Activated T-cell treated with anti-CD3 and anti-CD28 coated beads for 1 hour (primary cell): ENCODE data around the gene FTSJ3.
"Not testable (repeated sequence)": the region's sequence is repeated elsewhere in the genome, so short reads cannot be mapped to it uniquely, and the experiment has no call there.

Experiments used
- DNase-seq: peaks from one replicate; pipeline ENCODE4 v3.0.0-alpha.2; 2020; ENCODE audit warnings: low read depth

The FTSJ3 gene

DNA sequence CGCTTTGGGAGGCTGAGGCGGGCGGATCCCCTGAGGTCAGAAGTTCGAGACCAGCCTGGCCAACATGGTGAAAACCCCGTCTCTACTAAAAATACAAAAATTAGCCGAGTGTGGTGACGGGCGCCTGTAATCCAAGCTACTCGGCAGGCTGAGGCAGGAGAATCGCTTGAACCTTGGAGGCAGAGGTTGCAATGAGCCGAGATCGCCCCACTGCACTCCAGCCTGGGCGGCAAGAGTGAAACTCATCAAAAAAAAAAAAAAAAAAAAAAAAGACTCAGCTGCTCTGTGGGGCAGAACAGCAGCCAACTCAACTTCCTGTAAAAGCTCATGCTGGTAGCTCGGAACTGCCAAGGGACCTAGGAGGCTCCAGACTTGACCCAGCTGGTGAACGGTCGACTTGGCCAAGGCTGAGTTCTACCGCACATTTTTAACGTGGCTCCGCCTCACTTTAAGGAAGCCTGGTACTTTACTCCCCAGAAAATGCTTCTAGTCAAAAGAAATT lies 16.0 kb upstream of the FTSJ3 start:
- not testable (repeated sequence) for DNase-seq

GRCh38 chr17:63842540-63843386 lies 15.3 kb upstream of the FTSJ3 start, which contains the start of gene SMARCD2:
SMARCD2 (minus strand) TSS chr17:63842685; CDS start chr17:63842674, 11 bp downstream.
- peak; percentile 99 for DNase-seq

DNA sequence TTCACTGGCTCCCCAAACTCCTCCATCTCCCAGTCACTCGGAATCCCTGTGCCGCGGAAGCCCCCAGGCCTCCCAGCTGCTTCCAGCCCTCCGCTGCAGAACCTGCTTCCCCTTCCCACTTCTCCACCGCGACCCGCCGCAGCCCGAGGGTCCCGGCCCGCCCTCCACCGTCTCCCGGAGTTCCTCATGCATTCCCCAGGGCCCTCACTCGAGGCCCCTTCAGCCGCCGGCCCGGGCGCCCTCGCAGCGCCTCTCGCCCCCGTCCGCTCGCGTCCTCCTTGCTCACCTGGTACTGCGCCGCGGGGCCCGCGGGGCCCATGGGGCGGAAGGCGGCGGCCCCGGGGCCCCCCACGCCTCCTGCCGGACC lies 14.7 kb upstream of the FTSJ3 start:
- DNase-seq: no peak

- no peak for DNase-seq
Observed at GRCh38 chr17:63841350-63842172, 14.1 kb upstream of the FTSJ3 start.

GRCh38 chr17:63840591-63841349 lies 13.3 kb upstream of the FTSJ3 start:
- DNase-seq: no peak

GRCh38 chr17:63838631-63839171 lies 11.2 kb upstream of the FTSJ3 start:
- DNase-seq: no peak

- no peak for DNase-seq
Observed at GRCh38 chr17:63837962-63838600, 10.6 kb upstream of the FTSJ3 start.

- no peak for DNase-seq
Observed at GRCh38 chr17:63837480-63837879, 10.0 kb upstream of the FTSJ3 start.

GRCh38 chr17:63836811-63837210 lies 9.3 kb upstream of the FTSJ3 start:
- no peak for DNase-seq

- DNase-seq: no peak
Observed at GRCh38 chr17:63835167-63835720, 7.8 kb upstream of the FTSJ3 start.

GRCh38 chr17:63834431-63835166 lies 7.1 kb upstream of the FTSJ3 start:
- DNase-seq: no peak

GRCh38 chr17:63833741-63834373 lies 6.4 kb upstream of the FTSJ3 start:
- no peak for DNase-seq

DNA sequence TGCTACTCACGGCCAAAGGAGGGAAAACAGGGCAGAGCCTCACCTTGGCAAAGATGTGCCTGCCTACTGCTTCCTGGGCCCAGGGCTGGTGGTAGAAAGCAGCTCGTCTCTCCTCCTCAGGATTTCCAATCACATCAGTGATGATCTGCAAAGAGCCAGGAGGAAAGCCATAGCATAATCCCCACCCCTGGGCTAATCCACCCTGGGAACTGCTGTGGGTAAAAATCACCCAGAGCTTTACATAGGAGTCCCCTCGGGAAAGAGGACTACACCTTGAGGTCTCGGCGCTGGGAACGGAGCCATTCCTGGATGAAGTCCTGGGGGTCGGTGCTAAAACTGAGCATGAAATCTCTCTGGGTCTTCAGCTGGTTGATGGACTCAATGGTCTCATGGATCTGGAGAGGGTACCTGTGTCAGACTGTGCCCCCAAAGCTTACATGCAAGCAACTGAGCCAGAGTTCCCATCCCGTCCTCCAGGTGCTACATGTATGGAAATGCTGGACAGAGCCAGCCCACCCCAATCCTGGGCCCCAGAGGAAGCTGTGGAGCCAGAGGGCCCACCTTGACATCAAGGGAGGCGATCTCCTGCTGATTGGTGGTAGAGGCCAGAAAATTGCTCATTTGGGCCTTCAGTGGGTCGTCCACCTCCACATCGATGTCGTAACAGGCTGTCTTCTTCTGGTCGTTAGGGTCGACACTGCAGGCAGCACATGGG lies 5.7 kb upstream of the FTSJ3 start:
- no peak for DNase-seq

- DNase-seq: no peak
Observed at GRCh38 chr17:63832455-63832854, 5.0 kb upstream of the FTSJ3 start.

GRCh38 chr17:63832014-63832413 lies 4.6 kb upstream of the FTSJ3 start:
- no peak for DNase-seq

GRCh38 chr17:63831505-63831904 lies 4.0 kb upstream of the FTSJ3 start:
- no peak for DNase-seq

- DNase-seq: no peak
Observed at GRCh38 chr17:63830904-63831491, 3.5 kb upstream of the FTSJ3 start.

DNA sequence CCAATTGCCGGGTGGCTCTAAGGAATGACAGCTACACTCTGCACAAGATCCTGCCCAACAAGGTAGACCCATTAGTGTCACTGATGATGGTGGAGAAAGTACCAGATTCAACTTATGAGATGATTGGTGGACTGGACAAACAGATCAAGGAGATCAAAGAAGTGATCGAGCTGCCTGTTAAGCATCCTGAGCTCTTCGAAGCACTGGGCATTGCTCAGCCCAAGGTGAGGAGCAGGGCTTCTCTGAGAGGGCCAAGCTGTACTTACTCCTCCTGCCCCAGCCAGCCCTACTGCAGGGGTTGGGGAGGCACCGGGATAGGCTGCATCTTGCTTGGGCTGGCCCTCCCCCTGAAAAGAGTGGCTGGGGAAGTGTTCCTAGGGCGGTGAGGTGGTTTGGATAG lies 2.8 kb upstream of the FTSJ3 start:
- DNase-seq: no peak

DNA sequence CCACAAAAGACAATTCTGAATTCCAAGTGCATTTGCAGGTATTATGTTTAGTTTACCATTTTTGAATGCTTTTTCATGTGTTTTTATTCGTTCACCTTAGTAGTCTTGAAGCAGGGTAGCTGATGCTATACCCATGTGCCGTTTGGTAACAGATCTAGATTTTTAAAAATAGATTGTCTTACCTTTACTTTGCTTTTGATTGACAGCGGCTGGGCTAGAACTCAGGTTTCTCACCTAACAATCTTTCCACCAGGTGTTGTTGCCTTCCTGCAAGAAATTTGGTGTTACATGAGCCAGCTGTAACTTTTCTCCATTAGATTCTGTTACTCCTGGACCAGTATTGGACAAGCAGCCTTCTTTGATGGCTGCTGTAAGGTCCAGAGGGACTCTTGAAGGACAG lies 1.5 kb upstream of the FTSJ3 start:
- no peak for DNase-seq
